Kidney tubule cell (primary cell): Measurements from ENCODE around the gene REV1.

ENCODE experiments used
- DNase-seq: peaks from one replicate; pipeline ENCODE4 v3.0.0-alpha.2; 2018; ENCODE audit warnings: low spot score

The REV1 gene

DNA sequence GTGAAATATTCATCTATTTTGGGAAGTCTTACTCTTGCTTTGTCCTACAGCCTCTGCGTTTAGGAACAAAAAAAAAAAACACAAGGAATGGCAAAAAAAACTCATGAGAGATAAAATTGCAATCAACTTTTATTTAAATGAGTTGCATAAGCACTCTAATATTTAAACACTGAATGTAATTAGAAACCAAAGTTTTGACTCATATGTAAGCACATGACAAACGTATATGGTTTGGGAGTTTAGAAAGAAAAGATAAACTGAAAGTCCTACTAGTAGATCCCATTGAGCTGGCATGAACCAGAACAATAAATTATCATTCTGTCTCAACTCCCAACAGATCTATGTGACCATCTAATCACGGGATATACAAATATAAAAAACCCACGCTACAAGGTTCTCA is 44.8 kb downstream of the REV1 start:
- no peak for DNase-seq

DNA sequence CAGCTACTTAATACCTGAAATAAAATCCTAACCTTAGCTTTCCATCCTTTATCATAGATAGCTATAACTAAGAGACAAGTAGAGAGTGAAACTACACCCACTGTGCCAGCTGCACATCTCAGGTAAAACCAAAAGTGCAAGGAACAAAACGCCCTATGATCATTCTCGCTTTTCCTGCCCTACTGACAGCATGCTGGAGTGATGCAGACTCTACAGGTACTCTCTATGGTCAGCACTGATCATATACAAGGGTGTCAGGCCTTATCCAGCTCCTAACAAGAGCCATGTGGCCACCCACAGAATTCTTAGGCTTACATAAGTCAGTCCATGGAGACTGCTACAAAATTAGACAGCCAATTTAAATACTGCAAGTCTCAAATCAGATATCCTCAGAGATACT is 45.6 kb downstream of the REV1 start:
- no peak for DNase-seq

DNA sequence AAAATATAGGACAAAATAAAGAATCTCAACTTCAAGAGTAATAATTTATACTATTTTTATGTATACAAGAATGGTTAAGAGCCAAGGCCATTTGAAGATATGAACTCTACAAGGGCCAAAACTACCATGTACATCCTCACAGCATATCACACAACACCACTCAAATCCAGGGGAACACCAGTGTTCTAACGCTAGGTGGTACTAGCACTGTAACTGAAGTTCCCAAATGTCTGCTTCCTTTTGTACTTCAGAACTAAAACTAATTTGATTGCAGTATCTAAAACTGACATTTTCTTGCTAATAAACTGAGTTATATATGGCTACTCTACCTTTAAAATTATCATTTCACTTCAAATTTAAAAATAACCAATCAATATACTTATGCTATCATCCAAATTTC is 47.0 kb downstream of the REV1 start:
- DNase-seq: no peak

DNA sequence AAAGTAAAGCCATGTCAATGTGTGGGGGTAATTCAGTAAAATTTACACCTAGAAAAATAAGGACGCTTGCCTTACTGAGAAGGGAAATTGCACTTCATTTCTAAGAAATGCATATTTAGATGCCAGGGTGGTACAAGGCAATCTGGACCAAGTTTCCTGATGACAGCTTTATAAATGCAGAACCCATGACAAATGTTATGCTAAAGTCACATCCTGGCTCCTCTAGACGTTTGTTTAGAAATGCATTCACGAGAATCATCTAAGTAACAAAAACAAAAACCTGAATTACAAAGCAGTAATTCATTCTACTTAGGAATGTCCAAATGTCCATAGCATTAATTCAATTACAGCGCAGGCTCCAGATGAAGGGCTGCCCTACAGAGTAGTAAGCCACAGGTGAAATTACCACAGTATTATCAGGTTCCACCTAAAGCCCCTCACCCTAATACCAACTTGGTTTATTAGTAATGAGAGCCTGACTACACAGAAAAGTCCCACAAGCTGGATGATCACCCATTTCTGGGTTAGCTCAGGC is 49.8 kb downstream of the REV1 start:
- DNase-seq: no peak

DNA sequence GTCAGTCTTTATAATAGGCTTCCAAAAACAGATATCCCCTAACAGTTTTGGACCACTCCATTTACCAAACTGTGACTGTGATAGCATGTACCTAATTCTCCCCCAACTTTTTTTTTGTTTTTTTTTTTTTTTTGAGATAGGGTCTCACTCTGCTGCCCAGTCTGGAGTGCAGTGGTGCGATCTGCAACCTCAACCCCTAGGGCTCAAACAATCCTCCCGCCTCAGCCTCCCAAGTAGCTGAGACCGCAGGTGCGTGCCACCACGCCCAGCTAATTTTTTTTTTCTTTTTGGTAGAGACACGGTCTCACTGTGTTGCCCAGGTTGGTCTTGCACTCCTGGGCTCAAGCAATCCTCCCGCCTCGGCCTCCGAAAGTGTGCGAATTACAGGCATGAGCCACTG is 52.9 kb downstream of the REV1 start:
- no peak for DNase-seq

DNA sequence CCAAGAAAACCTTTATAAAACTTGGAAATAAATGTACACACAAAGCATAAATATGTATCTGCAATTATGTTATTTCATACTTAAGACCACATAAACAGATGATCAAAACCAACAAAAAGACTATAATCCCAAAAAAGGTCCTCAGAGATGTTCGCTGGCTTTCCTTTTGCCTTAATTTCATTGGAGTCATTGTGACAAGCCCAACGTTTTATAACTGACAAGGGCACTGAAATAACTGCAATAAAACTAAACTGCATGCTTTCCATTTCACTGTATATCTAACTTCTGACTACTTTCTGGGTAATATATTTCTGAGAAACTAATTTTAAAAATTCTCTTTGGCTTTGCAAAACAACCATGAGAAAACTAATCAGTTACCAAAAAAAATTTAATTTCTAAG is 56.5 kb downstream of the REV1 start:
- DNase-seq: no peak

DNA sequence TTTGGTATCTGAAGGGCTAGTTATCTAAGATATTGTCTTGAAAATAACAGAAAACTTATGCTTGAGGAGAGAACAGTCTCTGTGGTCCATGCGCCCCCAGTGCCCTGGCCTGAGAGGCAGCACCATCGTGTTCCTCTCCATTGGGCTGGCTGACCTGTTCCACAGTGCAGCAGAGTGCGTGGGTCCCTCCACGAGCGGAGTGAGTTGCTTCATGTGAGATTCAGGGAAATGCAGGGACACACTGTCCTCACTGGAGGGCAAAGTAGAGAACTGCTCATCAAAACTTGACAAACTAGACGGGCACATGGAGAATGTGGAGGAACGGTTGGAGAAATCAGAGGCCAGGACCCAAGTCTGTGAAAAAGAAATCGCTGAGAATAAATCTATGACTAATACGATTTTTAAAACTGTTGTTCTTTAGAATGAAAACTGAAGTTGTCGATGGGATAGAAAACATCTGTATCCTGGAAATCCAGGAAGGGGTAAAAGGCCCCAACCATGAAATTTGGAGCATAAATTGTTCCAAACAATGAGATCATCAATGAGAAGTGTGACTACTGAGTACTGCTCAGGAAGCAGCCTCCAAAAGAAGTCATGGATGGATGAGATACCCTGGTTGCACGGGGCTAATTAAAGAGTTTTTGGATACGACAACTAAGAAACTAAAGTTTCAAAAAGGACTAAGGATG is 58.1 kb downstream of the REV1 start:
- no peak for DNase-seq

DNA sequence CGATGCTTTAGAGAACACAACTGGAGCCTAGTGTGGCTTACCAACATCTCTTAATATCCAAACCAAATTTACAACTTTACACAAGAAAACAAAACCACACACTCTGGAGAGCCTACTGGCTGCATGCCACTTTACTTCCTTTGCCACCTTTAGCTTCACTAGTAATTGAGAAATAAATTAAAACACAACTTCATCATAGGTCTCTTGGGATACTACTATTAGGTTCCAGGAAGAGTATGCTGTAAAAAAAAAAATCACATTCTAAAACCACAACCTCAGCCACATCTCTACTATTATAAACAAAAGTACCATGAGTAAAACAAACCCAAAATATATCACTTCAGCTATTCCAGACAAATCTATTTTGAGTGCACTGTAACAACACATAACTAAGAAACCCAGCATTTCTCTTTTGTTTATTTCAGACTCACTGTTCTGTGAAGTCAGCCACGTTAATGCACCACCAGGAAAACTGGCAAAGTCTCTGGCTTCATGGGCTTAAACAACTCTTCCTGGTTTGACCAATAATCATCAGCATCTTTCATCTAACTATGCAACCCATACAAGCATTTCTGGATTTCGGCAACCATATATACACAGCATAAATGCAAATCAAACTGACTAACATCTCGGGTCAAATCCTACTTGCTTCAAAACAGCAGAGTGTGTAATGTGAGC is 59.1 kb downstream of the REV1 start:
- no peak for DNase-seq

DNA sequence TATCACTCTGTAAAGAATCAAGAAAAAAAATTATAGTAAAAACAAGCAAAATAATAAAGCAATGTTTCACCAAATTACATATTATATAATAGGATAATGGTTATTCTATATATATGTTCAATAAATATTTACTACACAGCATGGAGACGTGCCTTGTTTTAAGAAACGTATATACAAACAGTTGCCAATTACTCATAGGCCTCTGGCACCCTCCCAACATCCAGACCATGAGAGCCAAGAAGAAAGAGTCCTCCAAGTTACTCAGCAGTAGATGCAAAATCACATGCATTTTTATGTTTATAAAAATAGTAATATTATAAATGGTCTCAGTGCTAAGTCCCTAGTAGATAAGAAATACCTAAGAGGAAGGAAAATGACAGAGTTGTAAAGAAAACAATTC is 64.8 kb downstream of the REV1 start:
- DNase-seq: no peak

DNA sequence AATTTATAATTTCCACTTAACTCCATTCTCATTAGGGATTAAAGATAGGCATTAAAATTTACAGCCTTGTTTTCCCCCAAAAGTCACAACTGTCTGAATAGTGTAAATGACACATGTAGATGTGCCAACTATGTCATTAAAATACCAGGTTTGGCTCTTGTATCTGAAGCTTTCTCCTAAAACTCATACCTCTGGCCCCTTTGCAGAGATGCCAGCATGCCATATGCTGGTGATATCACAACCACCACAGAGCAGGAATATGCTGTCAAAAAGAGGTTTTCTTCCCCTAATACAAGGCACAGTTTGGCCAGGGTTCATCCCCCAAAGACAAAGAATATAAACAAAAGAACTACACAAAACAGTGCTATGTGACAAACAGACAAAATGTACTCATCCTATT is 65.4 kb downstream of the REV1 start:
- no peak for DNase-seq

DNA sequence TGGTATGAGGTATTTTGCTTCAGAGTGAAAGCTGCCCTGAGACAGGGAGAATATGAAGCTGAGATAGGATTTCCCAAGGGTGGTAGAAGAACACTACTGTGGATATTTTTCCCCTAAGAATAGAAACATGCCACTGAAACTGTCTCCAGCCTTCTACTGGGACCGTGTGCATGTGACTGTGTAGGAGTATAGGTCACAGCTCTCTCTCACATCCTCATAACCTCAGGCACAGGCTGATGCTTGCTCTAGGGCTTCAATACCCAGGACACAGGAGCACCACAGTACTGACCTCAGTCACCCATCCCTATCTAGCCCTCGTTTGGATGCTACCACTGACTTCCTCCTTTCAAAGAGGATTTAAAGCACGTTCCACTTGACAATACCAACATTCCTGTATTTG is 67.2 kb downstream of the REV1 start:
- no peak for DNase-seq

DNA sequence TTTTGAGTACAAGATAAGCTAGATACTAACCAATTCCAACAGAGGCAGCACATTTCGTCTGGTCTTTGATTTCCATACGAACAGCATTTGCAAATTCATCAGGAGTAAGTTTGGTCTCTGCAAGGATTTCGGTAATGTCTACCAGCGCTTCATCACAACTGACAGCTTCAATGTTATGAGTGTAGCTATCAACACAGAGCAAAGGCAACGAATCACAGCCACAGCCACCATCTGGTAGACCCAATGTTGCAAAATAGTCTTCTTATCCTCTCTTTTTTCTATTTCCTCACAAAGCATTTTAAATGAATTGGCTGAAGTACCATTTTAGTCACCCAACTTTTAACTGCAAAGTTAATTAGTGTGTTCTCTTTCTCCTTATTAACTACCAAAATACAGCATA is 68.3 kb downstream of the REV1 start:
- DNase-seq: peak; percentile 12

DNA sequence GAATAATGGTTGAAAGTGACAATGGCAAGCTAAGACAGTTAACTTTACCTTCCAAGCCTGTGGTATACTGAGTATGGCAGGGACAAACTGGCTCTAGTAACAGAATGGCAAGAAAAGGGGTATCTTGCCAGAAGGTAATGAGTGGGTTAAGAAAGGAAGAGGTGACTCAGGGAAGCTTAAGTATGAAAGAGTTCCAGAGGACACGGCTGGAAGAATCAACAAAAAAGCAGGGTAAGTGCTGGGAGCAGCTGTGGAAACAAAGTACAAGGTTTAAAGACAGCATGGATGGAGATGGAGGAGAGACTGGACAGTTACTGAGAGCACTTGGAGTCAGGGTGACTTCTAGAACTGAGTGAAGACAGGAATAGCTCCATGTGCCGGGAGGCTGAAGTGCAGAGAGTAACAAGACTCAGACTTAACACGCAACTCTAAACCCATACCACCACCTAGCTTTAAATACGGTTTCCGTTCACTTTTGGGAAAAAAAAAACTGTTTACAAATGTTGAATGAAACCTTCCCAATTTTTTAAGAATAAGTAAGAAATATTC is 69.0 kb downstream of the REV1 start:
- peak; percentile 41 for DNase-seq

DNA sequence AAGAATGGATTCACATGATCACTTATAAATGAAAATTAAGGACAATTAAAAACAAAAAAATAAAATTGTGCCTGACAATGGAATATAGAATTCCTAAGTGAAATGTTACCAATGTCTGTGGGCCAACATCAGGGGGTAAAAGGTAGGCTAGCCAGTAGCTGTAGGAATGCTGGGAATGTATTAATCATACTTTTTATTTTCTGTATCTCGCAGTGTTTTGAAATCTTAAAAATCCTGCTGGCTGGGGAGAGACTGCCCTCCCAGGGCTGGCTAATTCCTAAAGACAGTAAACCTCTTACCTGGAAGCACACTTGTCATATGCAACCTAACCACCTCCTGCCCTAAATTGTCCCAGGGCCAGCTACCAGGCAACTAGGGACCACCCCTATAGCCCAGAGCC is 69.8 kb downstream of the REV1 start:
- peak; percentile 51 for DNase-seq

DNA sequence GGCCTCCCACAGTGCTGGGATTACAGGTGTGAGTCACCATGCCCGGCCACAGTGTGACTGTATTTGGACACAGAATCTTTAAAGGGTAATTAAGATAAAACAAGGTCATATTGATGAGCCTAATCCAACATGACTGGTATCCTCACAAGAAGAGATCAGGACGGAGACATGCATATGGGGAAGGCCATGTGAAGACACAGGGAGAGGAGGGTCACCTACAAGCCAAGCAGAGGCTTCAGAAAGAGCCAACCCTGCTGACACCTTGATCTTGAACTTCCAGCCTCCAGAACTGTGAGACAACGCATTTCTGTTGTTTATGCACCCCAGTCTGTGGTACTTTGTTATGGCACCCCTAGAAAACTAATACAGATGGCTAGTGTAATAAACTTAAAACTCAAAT is 72.4 kb downstream of the REV1 start:
- no peak for DNase-seq

DNA sequence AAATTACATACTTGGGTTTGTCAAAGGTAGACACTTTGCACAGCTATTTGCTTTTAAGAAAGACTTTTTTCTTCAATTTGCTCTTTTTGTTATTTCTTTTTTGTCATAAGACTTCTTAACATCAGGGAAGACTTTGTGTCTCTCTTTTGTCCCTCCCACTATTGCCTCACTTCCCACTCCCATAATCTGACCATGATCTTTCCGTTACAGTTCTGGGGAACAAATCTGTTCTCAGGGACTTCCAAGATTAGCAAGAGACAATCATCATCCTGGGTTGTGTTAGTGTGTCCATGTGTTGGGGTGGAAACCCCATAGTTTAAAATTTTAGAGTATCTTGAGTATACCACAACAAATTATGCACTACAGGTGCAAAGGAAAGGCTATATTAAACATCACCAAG is 75.3 kb downstream of the REV1 start:
- no peak for DNase-seq

DNA sequence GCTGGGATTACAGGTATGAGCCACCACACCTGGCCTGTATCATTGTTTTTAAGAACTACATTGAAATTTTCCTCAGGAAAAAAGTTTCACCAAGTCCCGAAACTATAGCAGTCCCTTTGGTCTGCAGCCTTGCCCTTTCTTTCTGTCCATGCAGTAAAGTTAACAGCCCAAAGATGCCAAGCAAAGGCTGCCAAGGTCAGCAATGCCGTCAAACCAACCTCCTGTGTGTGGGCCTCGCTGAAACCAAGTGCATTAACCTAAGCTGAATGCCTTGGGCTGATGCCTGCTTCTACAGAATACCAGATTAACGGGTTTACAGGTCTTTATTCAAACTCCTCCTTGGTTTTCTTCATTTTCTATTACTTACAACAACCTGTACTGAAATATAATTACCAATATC is 79.5 kb downstream of the REV1 start:
- no peak for DNase-seq

DNA sequence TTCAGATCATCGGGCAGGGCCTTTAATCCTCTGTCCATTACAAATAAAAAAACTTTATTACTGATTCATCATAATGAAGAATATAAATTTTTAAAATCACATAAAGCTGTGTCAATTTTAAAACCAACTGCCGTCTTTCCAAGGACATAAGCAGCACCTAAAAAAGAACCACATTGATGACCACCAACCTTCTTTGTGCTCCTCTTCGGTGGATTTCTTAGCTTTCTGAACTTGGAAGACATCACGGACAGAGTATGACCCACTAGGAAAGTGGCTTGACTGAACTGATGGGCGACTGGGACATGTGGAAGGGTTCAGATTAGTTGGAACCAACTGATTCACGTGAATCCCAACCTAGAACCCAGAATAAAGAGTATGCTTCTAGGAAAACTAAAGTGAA is 83.7 kb downstream of the REV1 start:
- no peak for DNase-seq

DNA sequence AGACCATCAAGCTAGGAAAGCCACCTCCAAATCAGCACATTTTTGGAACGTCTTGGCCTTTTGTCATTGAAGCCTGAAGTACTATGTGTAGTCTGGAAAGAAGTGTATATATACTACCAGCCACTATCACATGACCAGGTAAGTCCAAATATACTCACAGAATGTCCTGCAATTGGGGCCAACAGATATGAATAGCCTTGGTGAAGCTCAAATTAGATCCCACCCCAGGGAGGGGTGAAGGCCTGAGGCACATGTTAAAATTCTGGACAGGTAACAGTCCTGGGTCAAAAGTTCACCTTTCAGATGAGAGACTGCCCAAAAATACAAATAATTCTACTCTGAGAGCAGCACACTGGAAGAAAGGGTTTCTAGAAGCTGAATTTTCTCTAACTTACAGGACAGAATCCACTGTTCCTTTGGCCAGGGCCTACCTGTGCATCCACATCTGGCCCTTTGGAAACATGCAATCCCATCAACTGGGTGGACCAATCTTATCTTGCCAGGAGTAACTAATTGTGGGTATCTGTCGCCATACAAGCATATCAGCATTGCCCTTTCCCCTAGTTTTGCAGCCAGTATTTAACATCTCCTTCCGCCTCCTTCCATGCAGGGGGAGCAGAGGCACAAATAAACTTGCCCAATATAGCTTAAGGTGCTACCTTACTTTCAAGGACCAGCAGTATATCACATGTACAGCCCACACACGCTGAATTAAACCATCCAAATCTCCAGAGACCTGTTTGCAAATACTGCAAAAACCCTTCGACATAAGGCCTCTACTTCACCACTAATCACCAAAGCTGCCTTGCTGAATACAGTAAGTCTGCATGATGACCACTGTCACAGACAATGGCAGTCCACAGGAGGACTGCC is 84.8 kb downstream of the REV1 start:
- DNase-seq: no peak

DNA sequence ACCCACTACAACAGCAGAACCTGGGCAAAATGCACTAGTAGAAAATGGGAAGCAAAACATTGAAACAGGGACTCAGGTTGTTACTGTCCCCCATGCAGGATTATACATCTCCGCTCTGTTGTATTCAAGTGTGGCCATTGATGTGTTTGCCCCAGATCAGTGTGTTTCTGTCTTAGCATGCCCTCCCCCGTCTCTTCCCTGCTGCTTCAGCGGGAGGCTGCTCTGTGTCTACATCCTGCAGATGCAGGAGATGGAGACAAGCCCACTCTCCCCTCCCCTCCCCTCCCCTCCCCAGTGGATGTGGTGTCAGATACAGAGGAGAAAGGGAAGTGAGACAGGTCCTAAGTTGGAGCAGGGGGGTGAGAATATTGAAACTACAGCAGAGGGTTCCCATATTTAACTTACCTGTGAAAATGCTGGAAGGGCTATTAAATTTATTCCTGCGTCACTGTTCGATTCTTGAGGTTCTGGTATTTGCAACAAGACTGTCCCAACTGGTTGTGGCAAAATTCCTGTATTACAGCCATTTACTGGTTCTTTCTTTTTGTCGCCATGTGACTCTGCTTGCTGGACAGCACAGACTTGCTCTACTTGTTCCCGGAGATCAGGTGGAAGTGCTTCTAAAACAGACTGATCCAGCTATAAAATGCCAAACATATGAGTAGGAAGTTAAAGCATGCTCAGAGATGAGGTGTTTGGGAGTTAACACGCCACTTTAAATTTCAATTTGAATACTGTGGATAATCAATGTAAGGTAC is 85.6 kb downstream of the REV1 start:
- DNase-seq: peak; percentile 34

DNA sequence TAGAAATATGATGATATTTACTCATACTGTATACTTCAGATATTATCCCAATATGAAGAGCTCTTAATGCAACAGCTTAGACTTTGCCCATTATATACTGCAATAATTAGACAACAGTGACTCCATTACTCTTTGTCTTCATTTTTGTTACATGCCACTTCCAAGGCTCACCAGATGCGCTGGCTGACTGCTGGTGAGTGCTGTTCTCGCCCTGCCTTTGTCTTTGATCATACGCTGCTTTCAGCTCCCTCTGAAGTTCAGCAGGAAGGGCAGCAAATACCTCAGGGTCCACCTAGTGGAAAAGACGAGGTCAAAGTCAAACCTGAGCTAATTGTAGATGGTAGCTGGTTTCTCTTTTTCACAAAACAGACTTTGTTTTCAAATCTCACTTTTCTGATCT is 86.3 kb downstream of the REV1 start:
- DNase-seq: peak; percentile 59

DNA sequence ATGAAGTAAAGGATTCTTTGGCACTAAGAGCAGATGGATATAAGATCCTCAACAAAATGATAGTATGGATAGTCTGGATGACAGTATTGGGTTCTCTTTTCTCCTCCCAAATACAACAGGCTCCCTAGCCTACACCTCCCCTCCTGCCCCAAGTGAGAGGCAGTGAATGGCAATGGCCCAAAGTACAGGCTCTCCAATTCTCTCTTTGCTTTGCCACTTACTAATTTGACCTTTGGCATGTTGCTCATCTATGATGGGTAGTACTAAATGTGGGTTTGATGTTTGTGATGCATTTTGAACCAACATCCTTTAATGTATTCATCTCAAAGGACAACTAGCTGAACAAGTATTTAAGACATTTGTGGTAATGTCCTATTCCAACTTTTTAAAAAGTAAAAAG is 86.7 kb downstream of the REV1 start:
- DNase-seq: no peak
